ENCODE data around the gene FBXW11.
"Not testable (repeated sequence)": the region's sequence is repeated elsewhere in the genome, so short reads cannot be mapped to it uniquely, and the experiment has no call there.

DNA sequence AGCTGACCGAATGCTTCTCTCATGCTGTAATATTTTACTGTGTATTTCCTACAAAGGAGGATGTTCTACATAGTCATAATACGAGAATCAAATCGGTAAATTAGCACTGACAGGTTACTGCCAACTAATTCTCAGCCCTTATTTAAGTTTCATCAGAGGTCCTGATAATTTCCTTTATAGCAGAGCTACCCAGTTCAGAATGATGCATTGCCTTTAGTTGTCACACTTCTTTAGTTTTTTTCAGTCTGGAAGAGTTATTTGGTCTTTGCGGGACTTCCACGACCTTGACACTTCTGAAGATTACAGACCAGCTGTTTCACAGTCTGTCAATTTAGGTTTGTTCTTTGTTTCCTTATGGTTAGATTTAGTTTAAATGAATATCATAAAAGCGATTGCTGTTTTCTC, 64.3 kb downstream of the FBXW11 start:
- TF ChIP-seq, protein P1, sequence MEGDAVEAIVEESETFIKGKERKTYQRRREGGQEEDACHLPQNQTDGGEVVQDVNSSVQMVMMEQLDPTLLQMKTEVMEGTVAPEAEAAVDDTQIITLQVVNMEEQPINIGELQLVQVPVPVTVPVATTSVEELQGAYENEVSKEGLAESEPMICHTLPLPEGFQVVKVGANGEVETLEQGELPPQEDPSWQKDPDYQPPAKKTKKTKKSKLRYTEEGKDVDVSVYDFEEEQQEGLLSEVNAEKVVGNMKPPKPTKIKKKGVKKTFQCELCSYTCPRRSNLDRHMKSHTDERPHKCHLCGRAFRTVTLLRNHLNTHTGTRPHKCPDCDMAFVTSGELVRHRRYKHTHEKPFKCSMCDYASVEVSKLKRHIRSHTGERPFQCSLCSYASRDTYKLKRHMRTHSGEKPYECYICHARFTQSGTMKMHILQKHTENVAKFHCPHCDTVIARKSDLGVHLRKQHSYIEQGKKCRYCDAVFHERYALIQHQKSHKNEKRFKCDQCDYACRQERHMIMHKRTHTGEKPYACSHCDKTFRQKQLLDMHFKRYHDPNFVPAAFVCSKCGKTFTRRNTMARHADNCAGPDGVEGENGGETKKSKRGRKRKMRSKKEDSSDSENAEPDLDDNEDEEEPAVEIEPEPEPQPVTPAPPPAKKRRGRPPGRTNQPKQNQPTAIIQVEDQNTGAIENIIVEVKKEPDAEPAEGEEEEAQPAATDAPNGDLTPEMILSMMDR (IDR thresholded peaks at IDR 0.05), result not testable (repeated sequence)
- TF ChIP-seq POLR2A (IDR thresholded peaks at IDR 0.05), result not testable (repeated sequence)

Data from thyroid gland (tissue), 4 donors.